SU-DHL-6 (cell line): ENCODE measurements around the gene LMBR1L.

ENCODE experiments used
- H2AFZ ChIP-seq: fragments of 200-600 bp; sonication (generic); 2 replicates; pipeline ENCODE4 v1.6.1; 2014; ENCODE audit warnings: low read depth, mild to moderate bottlenecking, moderate library complexity, mixed read lengths, antibody characterized with exemption, low read length; ENCODE audit not compliant: severe bottlenecking
- H3F3A ChIP-seq: fragments of 200-600 bp; shearing (Covaris generic); 2 replicates; pipeline ENCODE4 v1.6.0; 2016; ENCODE audit warnings: antibody characterized with exemption, mild to moderate bottlenecking; ENCODE audit not compliant: insufficient read depth
- H3K27ac ChIP-seq: fragments of 200-600 bp; sonication (generic); 2 replicates; pipeline ENCODE4 v1.5.1; 2016; ENCODE audit warnings: low read depth, mild to moderate bottlenecking, low read length, moderate library complexity, mixed read lengths
- H3K27me3 ChIP-seq: fragments of 200-600 bp; sonication (generic), shearing (Covaris generic); 2 replicates; pipeline ENCODE4 v1.6.0; 2014; ENCODE audit warnings: mild to moderate bottlenecking, low read length
- H3K36me3 ChIP-seq: fragments of 200-600 bp; sonication (generic); 2 replicates; pipeline ENCODE4 v1.6.1; 2014; ENCODE audit warnings: mild to moderate bottlenecking, low read length, mixed read lengths
- H3K4me2 ChIP-seq: fragments of 300-600, 200-600 bp; shearing (Covaris generic), sonication (generic); 2 replicates; pipeline ENCODE4 v1.6.0; 2014; ENCODE audit warnings: low read length, low read depth, mild to moderate bottlenecking; ENCODE audit not compliant: poor library complexity, severe bottlenecking
- H3K4me3 ChIP-seq: fragments of 200-600 bp; sonication (generic); 2 replicates; pipeline ENCODE4 v1.5.1; 2014; ENCODE audit warnings: antibody characterized with exemption, low read length, mild to moderate bottlenecking, mixed read lengths; ENCODE audit not compliant: insufficient read depth, poor library complexity, severe bottlenecking
- H3K79me2 ChIP-seq: fragments of 200-600 bp; sonication (generic); 2 replicates; pipeline ENCODE4 v1.6.1; 2014; ENCODE audit warnings: mild to moderate bottlenecking, low read length, moderate library complexity; ENCODE audit not compliant: insufficient read depth
- H3K9ac ChIP-seq: fragments of 200-600 bp; sonication (generic); 2 replicates; pipeline ENCODE4 v1.7.0; 2014; ENCODE audit warnings: mild to moderate bottlenecking, low read length
- H3K9me2 ChIP-seq: fragments of 200-600 bp; sonication (generic); replicated peaks from 2 replicates; pipeline ENCODE4 v1.6.1; 2014; ENCODE audit warnings: low read length; ENCODE audit not compliant: insufficient read depth
- H3K9me3 ChIP-seq: fragments of 200-600 bp; sonication (generic); 2 replicates; pipeline ENCODE4 v1.6.1; 2014; ENCODE audit warnings: low read length, mixed read lengths; ENCODE audit not compliant: insufficient read depth
- H4K20me1 ChIP-seq: fragments of 200-600 bp; sonication (generic); 2 replicates; pipeline ENCODE4 v1.6.1; 2014; ENCODE audit warnings: low read depth, mild to moderate bottlenecking, antibody characterized with exemption, low read length, moderate library complexity, mixed read lengths
- CTCF ChIP-seq: fragments of 200-600 bp; sonication (generic); IDR thresholded peaks from one replicate; pipeline ENCODE4 v1.5.1; 2017; ENCODE audit warnings: antibody characterized with exemption, mild to moderate bottlenecking, low read length, moderate library complexity; ENCODE audit not compliant: insufficient read depth, poor library complexity, severe bottlenecking
- EZH2phosphoT487 ChIP-seq: fragments of 200-600 bp; sonication (generic), shearing (Covaris generic); conservative IDR thresholded peaks from 2 replicates; pipeline ENCODE4 v1.6.1; 2018; ENCODE audit warnings: mild to moderate bottlenecking, antibody characterized with exemption, low read length, moderate library complexity, mixed read lengths

Gene LMBR1L

GRCh38 chr12:49048953-49049352 lies 61.7 kb downstream of the LMBR1L start:
- Histone ChIP-seq H3K27me3 (no peaks in the 10 kb centered on the region), H3K36me3 (no peaks in the 10 kb centered on the region; the same call in 1 of the 2 replicates), H3K4me2 (no peak overlapping the region), H3K79me2 (no peaks in the 10 kb centered on the region), H3K4me3 (no peak overlapping the region), H3K27ac (no peak overlapping the region), H2AFZ (no peak overlapping the region), H3K9me3 (no peaks in the 10 kb centered on the region), H3F3A (no peaks in the 10 kb centered on the region), H3K9ac (no peak overlapping the region), H3K9me2 (no peaks in the 10 kb centered on the region), H4K20me1 (no peaks in the 10 kb centered on the region)
- TF ChIP-seq EZH2phosphoT487 (no peak), CTCF (no peak)
